Ovary (tissue), 10 donors: Measurements from ENCODE around the gene PGAM2. TPM values are rescaled to one million over a fixed set of nuclear protein-coding genes. Genes with fewer than 3 reads are reported as not detected.
A peak's percentile ranks its signal among the peaks of the same experiment; 100 is the strongest.

ENCODE experiments used
- DNase-seq, 5 donors: peaks; one replicate each; pipeline ENCODE4 v3.0.0-alpha.2; 2019 to 2020
- H3K27ac ChIP-seq, 2 donors: fragments of 200-600 bp; one replicate each; pipeline versions ENCODE4 v1.5.1 to v1.8.0; 2019 to 2022
- H3K27me3 ChIP-seq: fragments of 200-600 bp; one replicate; pipeline ENCODE4 v1.8.0; 2022
- H3K36me3 ChIP-seq: fragments of 200-600 bp; sonication (generic); one replicate; pipeline ENCODE4 v1.5.1; 2019
- H3K4me1 ChIP-seq: one replicate; pipeline ENCODE4 v1.8.1; 2013; ENCODE audit warnings: mild to moderate bottlenecking, moderate library complexity; ENCODE audit not compliant: insufficient read depth
- H3K4me3 ChIP-seq: fragments of 200-600 bp; sonication (generic); one replicate; pipeline ENCODE4 v1.5.1; 2017
- H3K9me3 ChIP-seq, 2 donors: fragments of 200-600 bp in 1 of 2; sonication (generic) in 1 of 2; one replicate each; pipeline versions ENCODE4 v1.5.1 to v1.8.1; 2013 to 2019; ENCODE audit warnings: mild to moderate bottlenecking in 1 of 2, moderate library complexity in 1 of 2
- EP300 ChIP-seq: sonication (generic); formaldehyde crosslinking; IDR thresholded peaks from one replicate; pipeline ENCODE4 v1.6.1; 2017; ENCODE audit warnings: antibody characterized with exemption
- POLR2A ChIP-seq: fragments of 450-650 bp; IDR thresholded peaks from one replicate; pipeline ENCODE4 v1.6.1; 2017; ENCODE audit warnings: antibody characterized with exemption, mild to moderate bottlenecking, moderate library complexity
- WGBS, 3 donors: extraction: QIAGEN DNeasy Blood & Tissue Kit in 1 of 3; methylation state at CpG; one replicate each; pipeline versions ENCODE4 v1.1.5 to v1.1.7; 2013 to 2017; 5-methylcytosine and 5-hydroxymethylcytosine counted together
- intact Hi-C, 4 donors: fragments of 100-400 bp; cut with DNase I; formaldehyde crosslinking; loops; one replicate each; pipeline versions ENCODE4 v1.11.0 to v1.15.1; 2022 to 2023
- long read RNA-seq, 3 donors: library from polyadenylated mRNA in 2 of 3; unstranded in 2 of 3; transcript quantifications; one replicate each; pipeline ENCODE4 v2.0.0 and lab custom pipeline, GENCODE V29; 2021 to 2026
- polyA plus RNA-seq, 2 donors: library from polyadenylated mRNA; stranded (reverse); fragments of 200-250 nt in 1 of 2; fragments of 350-450 nt in 1 of 2; fragmentation: Illumina TruSeq in 1 of 2; extraction: RNeasy Lipid Tissue Mini Kit (QIAGEN cat#74804) in 1 of 2; gene quantifications; one replicate each; pipeline ENCODE4 v1.2.3, GENCODE V29; 2013 to 2014
- total RNA-seq, 7 donors: library from RNA; depleted of rRNA in 2 of 7; stranded (reverse); fragments of >200 nt in 2 of 7; fragmentation: NEBNext Ultra II Directional in 3 of 7; extraction: Animal tissue kit (Norgen Biotek cat#: 25700) in 3 of 7; gene quantifications; one replicate each; pipeline versions ENCODE4 v1.1.0 to v1.2.4, GENCODE V29; 2016 to 2023
- TF ChIP-seq, protein P1 (sequence below), 3 donors: fragments of 450-650 bp in 2 of 3; fragments of 200-600 bp in 1 of 3; IDR thresholded peaks; one replicate each; pipeline versions ENCODE4 v1.5.1 to v1.8.0; 2016 to 2022; ENCODE audit warnings: antibody characterized with exemption in 3 of 3, mild to moderate bottlenecking in 1 of 3
- donor health status: DM: no; HTN: no; CAD: no; lungs with moderate emphysema.
- donor health status: DM: no; HTN: no; CAD: no.
- donor health status: Bipolar disorder and iron deficiency.
- donor health status: DM: yes; HTN: yes; CAD: no.
- donor health status: DM: no; HTN: no; CAD: no.
- donor health status: DM: yes; HTN: yes; CAD: no.

Gene PGAM2
- 1 to 10 TPM in 4 of 7 donors, under 1 TPM in 1, not detected in 2; 0.72 to 3.2 (median 1.9) TPM for total RNA-seq
- polyA plus RNA-seq = 1 to 10 TPM in 1 of 2 donors, under 1 TPM in 1; 0.40 to 1.7 TPM
- long read RNA-seq, donor 1, partial matches to known transcripts = 0 of 7 reads
- long read RNA-seq, donor 1, other reads (novel, unspliced or antisense) = 7 of 7 reads
- long read RNA-seq, donor 2, partial matches to known transcripts = 0 of 3 reads
- long read RNA-seq, donor 2, other reads (novel, unspliced or antisense) = 0 of 3 reads
- long read RNA-seq, donor 3, partial matches to known transcripts = 0 of 2 reads
- long read RNA-seq, donor 3, other reads (novel, unspliced or antisense) = 1 of 2 reads

DNA sequence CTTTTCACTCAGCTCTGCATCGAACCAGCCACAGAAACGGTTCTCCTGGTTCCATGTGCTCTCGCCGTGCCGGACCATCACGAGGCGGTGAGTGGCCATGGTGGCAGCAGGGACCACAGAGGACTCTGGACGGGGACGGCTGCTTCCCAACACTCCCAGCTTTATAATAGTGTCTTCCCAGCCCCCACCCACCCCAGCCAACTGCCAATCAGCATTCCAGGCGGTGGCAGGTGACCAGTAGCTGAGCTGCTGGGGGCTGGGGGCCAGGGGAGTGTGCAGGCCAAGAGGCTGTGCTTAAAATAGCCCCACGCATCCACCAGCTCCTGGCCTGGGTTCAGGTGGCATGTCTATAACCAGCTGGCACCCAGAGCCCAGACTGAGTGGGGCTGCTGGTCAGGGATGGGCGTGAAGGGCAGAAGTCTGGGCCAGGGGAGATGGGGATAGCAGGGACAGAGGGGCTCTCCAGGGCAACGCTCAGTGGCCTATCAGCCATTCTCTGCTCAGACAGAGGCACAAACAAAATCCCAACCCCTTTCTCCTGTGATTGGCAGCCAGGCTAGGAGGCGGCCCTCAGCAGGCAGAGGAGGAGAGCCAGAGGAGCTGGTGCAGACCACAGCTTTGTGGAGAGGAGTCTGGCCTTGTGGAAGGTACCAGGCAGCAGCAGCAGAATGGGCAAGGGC is at the start of gene PGAM2:
PGAM2 (minus strand) TSS at position 137 of the 680 bp plus-strand sequence; CDS start at position 99, 38 bp downstream.
- TF ChIP-seq, protein P1, sequence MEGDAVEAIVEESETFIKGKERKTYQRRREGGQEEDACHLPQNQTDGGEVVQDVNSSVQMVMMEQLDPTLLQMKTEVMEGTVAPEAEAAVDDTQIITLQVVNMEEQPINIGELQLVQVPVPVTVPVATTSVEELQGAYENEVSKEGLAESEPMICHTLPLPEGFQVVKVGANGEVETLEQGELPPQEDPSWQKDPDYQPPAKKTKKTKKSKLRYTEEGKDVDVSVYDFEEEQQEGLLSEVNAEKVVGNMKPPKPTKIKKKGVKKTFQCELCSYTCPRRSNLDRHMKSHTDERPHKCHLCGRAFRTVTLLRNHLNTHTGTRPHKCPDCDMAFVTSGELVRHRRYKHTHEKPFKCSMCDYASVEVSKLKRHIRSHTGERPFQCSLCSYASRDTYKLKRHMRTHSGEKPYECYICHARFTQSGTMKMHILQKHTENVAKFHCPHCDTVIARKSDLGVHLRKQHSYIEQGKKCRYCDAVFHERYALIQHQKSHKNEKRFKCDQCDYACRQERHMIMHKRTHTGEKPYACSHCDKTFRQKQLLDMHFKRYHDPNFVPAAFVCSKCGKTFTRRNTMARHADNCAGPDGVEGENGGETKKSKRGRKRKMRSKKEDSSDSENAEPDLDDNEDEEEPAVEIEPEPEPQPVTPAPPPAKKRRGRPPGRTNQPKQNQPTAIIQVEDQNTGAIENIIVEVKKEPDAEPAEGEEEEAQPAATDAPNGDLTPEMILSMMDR (IDR thresholded peaks at IDR 0.05) = no peak
- TF ChIP-seq EP300 (no peak), POLR2A (no peak)
- H3K36me3 ChIP-seq = no peaks in the 10 kb centered on the region
- intact Hi-C loops = no loop called here
- peaks cover 15% of the 10 kb centered on the region for H3K4me1 ChIP-seq
- H3K27ac ChIP-seq = no peak within 1 kb of the TSS
- no peaks in the 10 kb centered on the region for H3K9me3 ChIP-seq
- 8 to 16% (median 15%) methylated on average over 14 of the region's 14 CpGs for WGBS, 3 donors
- DNase-seq = peak in 2 of 5 donors; percentile 54 to 57
- no peak within 1 kb of the TSS for H3K4me3 ChIP-seq
- H3K27me3 ChIP-seq = no peaks in the 10 kb centered on the region

DNA sequence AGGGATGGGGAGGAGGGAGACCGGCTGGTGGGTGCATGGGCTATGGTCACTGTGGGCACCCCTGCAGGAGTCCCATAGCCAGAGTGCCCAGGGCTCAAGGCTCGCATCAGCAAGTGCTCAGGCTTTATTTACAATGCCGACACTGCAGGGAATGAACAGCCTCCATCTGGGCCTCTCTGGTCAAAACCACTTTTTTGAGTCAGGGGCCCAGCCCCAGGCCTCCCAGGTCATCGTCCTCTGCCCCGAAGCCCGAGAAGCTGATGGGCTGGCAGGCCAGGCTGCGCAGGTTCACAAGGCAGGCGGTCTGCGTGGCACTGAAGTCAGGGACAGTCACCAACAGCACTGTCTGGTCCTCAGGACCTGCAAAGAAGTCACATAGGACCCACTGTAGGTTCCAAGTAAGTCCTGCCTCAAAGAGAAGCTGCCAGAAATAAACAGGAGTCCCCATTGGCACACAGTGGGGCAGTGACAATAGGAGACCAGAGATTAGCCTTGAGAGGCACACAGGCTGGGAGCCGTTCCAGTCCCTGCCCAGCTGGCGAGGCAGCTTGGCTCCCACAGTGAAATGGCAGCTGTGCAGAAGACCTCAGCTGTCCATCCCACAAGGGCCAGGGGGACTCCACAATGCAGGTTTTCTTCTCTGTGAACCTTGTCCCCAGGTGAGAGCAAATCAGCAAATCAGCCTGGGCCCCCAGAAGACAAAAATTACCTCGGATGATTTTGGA is 49.4 kb upstream of the PGAM2 start:
- peak in 1 of 5 donors; percentile 39 for DNase-seq
- Histone ChIP-seq H3K9me3 (no peaks in the 10 kb centered on the region), H3K4me1 (no peaks in the 10 kb centered on the region), H3K4me3 (no peak overlapping the region), H3K27ac (no peak overlapping the region), H3K27me3 (no peaks in the 10 kb centered on the region), H3K36me3 (no peaks in the 10 kb centered on the region)
- TF ChIP-seq POLR2A (no peak), EP300 (no peak)
- TF ChIP-seq, protein P1 (IDR thresholded peaks at IDR 0.05) = no peak
- intact Hi-C loops = no loop called here
- WGBS, 3 donors = 62 to 73% (median 63%) methylated on average over 12 of the region's 12 CpGs

DNA sequence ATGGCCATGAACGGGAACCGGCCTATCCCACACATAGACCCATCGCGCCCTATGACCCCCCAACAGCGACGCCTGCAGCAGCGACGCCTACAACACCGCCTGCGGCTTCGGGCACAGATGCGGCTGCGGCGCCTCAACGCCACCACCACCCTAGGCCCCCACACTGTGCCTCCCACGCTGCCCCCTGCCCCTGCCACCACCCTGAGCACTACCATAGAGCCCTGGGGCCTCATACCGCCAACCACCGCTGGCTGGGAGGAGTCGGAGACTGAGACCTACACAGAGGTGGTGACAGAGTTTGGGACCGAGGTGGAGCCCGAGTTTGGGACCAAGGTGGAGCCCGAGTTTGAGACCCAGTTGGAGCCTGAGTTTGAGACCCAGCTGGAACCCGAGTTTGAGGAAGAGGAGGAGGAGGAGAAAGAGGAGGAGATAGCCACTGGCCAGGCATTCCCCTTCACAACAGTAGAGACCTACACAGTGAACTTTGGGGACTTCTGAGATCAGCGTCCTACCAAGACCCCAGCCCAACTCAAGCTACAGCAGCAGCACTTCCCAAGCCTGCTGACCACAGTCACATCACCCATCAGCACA is 48.5 kb upstream of the PGAM2 start:
- no peaks in the 10 kb centered on the region for H3K9me3 ChIP-seq
- no peaks in the 10 kb centered on the region for H3K36me3 ChIP-seq
- no peaks in the 10 kb centered on the region for H3K4me1 ChIP-seq
- WGBS, 3 donors = 79 to 85% (median 84%) methylated on average over 24 of the region's 24 CpGs
- no peak for DNase-seq
- TF ChIP-seq POLR2A (no peak), EP300 (no peak)
- TF ChIP-seq, protein P1 (IDR thresholded peaks at IDR 0.05) = no peak
- H3K27ac ChIP-seq = no peak overlapping the region
- no peaks in the 10 kb centered on the region for H3K27me3 ChIP-seq
- intact Hi-C loops = no loop called here
- H3K4me3 ChIP-seq = no peak overlapping the region

DNA sequence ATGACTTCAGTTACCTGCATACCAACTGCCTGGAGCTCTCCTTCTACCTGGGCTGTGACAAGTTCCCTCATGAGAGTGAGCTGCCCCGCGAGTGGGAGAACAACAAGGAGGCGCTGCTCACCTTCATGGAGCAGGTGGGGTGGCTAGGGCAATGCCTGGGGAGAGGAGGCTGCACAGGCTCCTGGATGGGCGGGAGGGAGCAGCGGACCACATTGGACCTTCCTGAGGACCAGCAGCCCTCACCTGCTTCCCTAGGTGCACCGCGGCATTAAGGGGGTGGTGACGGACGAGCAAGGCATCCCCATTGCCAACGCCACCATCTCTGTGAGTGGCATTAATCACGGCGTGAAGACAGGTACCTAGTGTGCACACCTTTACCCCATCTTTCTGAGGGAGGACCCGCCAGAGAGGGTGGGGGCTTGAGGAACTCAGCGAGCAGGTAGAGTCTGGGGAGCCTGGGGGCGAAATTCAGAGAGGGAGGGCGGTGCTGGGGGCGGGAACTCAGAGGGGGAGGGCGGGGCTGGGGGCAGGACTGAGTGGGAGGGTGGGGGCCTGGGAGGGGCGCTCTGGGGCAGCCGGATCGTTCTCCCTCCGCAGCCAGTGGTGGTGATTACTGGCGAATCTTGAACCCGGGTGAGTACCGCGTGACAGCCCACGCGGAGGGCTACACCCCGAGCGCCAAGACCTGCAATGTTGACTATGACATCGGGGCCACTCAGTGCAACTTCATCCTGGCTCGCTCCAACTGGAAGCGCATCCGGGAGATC is 47.8 kb upstream of the PGAM2 start:
- Histone ChIP-seq H3K27me3 (no peaks in the 10 kb centered on the region), H3K27ac (no peak overlapping the region), H3K4me1 (peaks cover under 1% of the 10 kb centered on the region), H3K9me3 (no peaks in the 10 kb centered on the region), H3K4me3 (no peak overlapping the region), H3K36me3 (no peaks in the 10 kb centered on the region)
- TF ChIP-seq EP300 (no peak), POLR2A (no peak)
- TF ChIP-seq, protein P1 (IDR thresholded peaks at IDR 0.05) = no peak
- DNase-seq = peak in 1 of 5 donors; percentile 44
- 84% methylated on average over 33 to 34 of the region's 34 CpGs for WGBS, 3 donors
- intact Hi-C loops = no loop called here
